C1 segment of cervical spinal cord (tissue), 14 donors: ENCODE measurements around the gene COL24A1.

Experiments used
- DNase-seq, 14 donors: peaks; one replicate each; lab custom pipeline; 2025; lab: John Stamatoyannopoulos, UW

The COL24A1 gene

GRCh38 chr1:85689775-85690404 is 466.7 kb downstream of the COL24A1 start:
- no peak for DNase-seq

- DNase-seq: no peak
Measured at GRCh38 chr1:85683292-85684025, 473.1 kb downstream of the COL24A1 start.

GRCh38 chr1:85681087-85681486 is 475.5 kb downstream of the COL24A1 start:
- DNase-seq: peak in 2 of 14 donors; percentile 2 to 9
